Subcutaneous adipose tissue (tissue), 4 donors: ENCODE data around the gene LRRC42. TPM values are rescaled to one million over a fixed set of nuclear protein-coding genes. Genes with fewer than 3 reads are reported as not detected.

Experiments used
- CTCF ChIP-seq: fragments of 450-650 bp; IDR thresholded peaks from one replicate; pipeline ENCODE4 v1.5.1; 2016; ENCODE audit warnings: low read depth, mild to moderate bottlenecking, control low read depth, antibody characterized with exemption, moderate library complexity
- total RNA-seq, 4 donors: library from RNA; depleted of rRNA; stranded (reverse); fragments of >200 nt; gene quantifications; one replicate each; pipeline ENCODE4 v1.1.0, GENCODE V29; 2016

LRRC42 gene
- total RNA-seq, 4 donors from 2014 or later: 9.6 to 19.4 (median 15.3) TPM

- no peak for TF ChIP-seq CTCF
Observed at GRCh38 chr1:53906121-53906520, 40.0 kb upstream of the LRRC42 start.

GRCh38 chr1:53909946-53910345 is 36.2 kb upstream of the LRRC42 start:
- TF ChIP-seq CTCF: no peak

GRCh38 chr1:53911442-53911841 is 34.7 kb upstream of the LRRC42 start:
- TF ChIP-seq CTCF: no peak

GRCh38 chr1:53913352-53914033 is 32.7 kb upstream of the LRRC42 start:
- no peak for TF ChIP-seq CTCF

GRCh38 chr1:53918343-53918742 is 27.8 kb upstream of the LRRC42 start:
- TF ChIP-seq CTCF: no peak

GRCh38 chr1:53919675-53920066 is 26.5 kb upstream of the LRRC42 start:
- TF ChIP-seq CTCF: no peak

- no peak for TF ChIP-seq CTCF
Observed at GRCh38 chr1:53927376-53927881, 18.7 kb upstream of the LRRC42 start.
